IMR-90 (cell line): ENCODE data around the gene RLIM. TPM values are rescaled to one million over a fixed set of nuclear protein-coding genes. Genes with fewer than 3 reads are reported as not detected.

ENCODE experiments used
- ATAC-seq: fragments of 200-7000 bp; cut with Tn5 transposase; 2 replicates; pipeline ENCODE4 v1.9.1; 2020; ENCODE audit warnings: low read depth, mild to moderate bottlenecking, moderate library complexity
- BruUV-seq: library from RNA; stranded (reverse); fragments of 400-500 nt; replicated peaks from 2 replicates; lab custom pipeline; 2021; lab: Mats Ljungman, UMichigan
- CTCF ChIA-PET: fragments of 300-600 bp; formaldehyde crosslinking; extraction: SDS; loops from one replicate; lab custom pipeline; 2021; ENCODE audit warnings: antibody characterized with exemption; lab: Yijun Ruan, JAX
- POLR2A ChIA-PET: fragments of 300-600 bp; sonication (Branson Sonifier 250); formaldehyde crosslinking; loops from one replicate; lab custom pipeline; 2022; ENCODE audit warnings: antibody characterized with exemption; ENCODE audit not compliant: unreplicated experiment; lab: Charles Lee
- DNase-seq: peaks from one replicate; pipeline ENCODE4 v3.0.0; 2013
- H2AFZ ChIP-seq: replicated peaks from 2 replicates; pipeline ENCODE3; 2013; ENCODE audit warnings: low read length, mild to moderate bottlenecking; ENCODE audit not compliant: poor library complexity
- H2AK5ac ChIP-seq: 2 replicates; pipeline ENCODE4 v1.6.1; 2013; ENCODE audit warnings: low read depth, low read length, inconsistent platforms
- H2AK9ac ChIP-seq: replicated peaks from 2 replicates; pipeline ENCODE3; 2013; ENCODE audit warnings: mild to moderate bottlenecking, low read depth, low read length, moderate library complexity; ENCODE audit not compliant: poor library complexity
- H2BK120ac ChIP-seq: 2 replicates; pipeline ENCODE4 v1.6.1; 2013; ENCODE audit warnings: low read depth, low read length, inconsistent platforms
- H2BK15ac ChIP-seq: 3 replicates; pipeline ENCODE4 v1.6.1; 2013; ENCODE audit warnings: low read depth, low read length, inconsistent platforms
- H2BK20ac ChIP-seq: 2 replicates; pipeline ENCODE4 v1.6.1; 2013; ENCODE audit warnings: low read depth, mild to moderate bottlenecking, inconsistent platforms, low read length, moderate library complexity
- H2BK5ac ChIP-seq: 2 replicates; pipeline ENCODE4 v1.6.1; 2013; ENCODE audit warnings: mild to moderate bottlenecking, low read depth, low read length, inconsistent platforms; ENCODE audit not compliant: poor library complexity, severe bottlenecking
- H3K14ac ChIP-seq: replicated peaks from 2 replicates; pipeline ENCODE4 v1.6.1; 2013; ENCODE audit warnings: low read depth, low read length, inconsistent platforms
- H3K18ac ChIP-seq: 2 replicates; pipeline ENCODE4 v1.6.1; 2013; ENCODE audit warnings: low read depth, low read length, control low read depth
- H3K23ac ChIP-seq: 2 replicates; pipeline ENCODE4 v1.6.1; 2013; ENCODE audit warnings: low read depth, low read length, inconsistent platforms
- H3K27ac ChIP-seq: 2 replicates; pipeline ENCODE4 v1.5.1; 2013; ENCODE audit warnings: mild to moderate bottlenecking, control low read depth, low read length; ENCODE audit not compliant: insufficient read depth
- H3K27me3 ChIP-seq: 2 replicates; pipeline ENCODE4 v1.6.1; 2013; ENCODE audit warnings: low read length; ENCODE audit not compliant: control insufficient read depth, insufficient read depth
- H3K36me3 ChIP-seq: 2 replicates; pipeline ENCODE4 v1.6.1; 2013; ENCODE audit warnings: low read length, mixed read lengths; ENCODE audit not compliant: control insufficient read depth, insufficient read depth
- H3K4ac ChIP-seq: 2 replicates; pipeline ENCODE4 v1.6.1; 2013; ENCODE audit warnings: low read depth, low read length, inconsistent platforms
- H3K4me1 ChIP-seq: 2 replicates; pipeline ENCODE4 v1.6.1; 2013; ENCODE audit warnings: low read length, mixed read lengths; ENCODE audit not compliant: control insufficient read depth, insufficient read depth
- H3K4me2 ChIP-seq: 2 replicates; pipeline ENCODE4 v1.6.1; 2013; ENCODE audit warnings: low read depth, mild to moderate bottlenecking, control low read depth, low read length, moderate library complexity
- H3K4me3 ChIP-seq: 2 replicates; pipeline ENCODE4 v1.5.1; 2013; ENCODE audit warnings: low read depth, mild to moderate bottlenecking, control low read depth, low read length, moderate library complexity; ENCODE audit not compliant: insufficient read depth
- H3K56ac ChIP-seq: 2 replicates; pipeline ENCODE4 v1.6.1; 2013; ENCODE audit warnings: low read length, inconsistent platforms; ENCODE audit not compliant: insufficient read depth; ENCODE audit errors: extremely low read depth
- H3K79me1 ChIP-seq, 2 experiments: 2 replicates each; pipeline ENCODE4 v1.6.1; 2013; ENCODE audit warnings: low read length in 2 of 2, inconsistent platforms in 1 of 2, low read depth in 1 of 2
- H3K9ac ChIP-seq: 2 replicates; pipeline ENCODE4 v1.6.1; 2013; ENCODE audit warnings: low read depth, low read length, control low read depth
- H3K9me1 ChIP-seq: 2 replicates; pipeline ENCODE4 v1.6.1; 2013; ENCODE audit warnings: low read length, inconsistent platforms; ENCODE audit not compliant: insufficient read depth
- H3K9me3 ChIP-seq: 2 replicates; pipeline ENCODE4 v1.6.1; 2013; ENCODE audit warnings: low read length; ENCODE audit not compliant: control insufficient read depth, insufficient read depth
- H4K20me1 ChIP-seq: 2 replicates; pipeline ENCODE4 v1.6.1; 2013; ENCODE audit warnings: low read length, inconsistent platforms; ENCODE audit not compliant: insufficient read depth
- H4K5ac ChIP-seq: 2 replicates; pipeline ENCODE4 v1.6.1; 2013; ENCODE audit warnings: mild to moderate bottlenecking, low read depth, low read length, control low read depth
- H4K8ac ChIP-seq, 2 experiments: 2 replicates each; pipeline ENCODE4 v1.6.1; 2013; ENCODE audit warnings: low read depth in 2 of 2, low read length in 2 of 2, control low read depth in 1 of 2, inconsistent platforms in 1 of 2
- H4K91ac ChIP-seq: 2 replicates; pipeline ENCODE4 v1.6.1; 2013; ENCODE audit warnings: low read depth, low read length, inconsistent platforms; ENCODE audit not compliant: insufficient read depth
- BHLHE40 ChIP-seq: fragments of 150-350 bp; IDR thresholded peaks from 2 replicates; pipeline ENCODE4 v1.6.1; 2016; ENCODE audit warnings: mild to moderate bottlenecking, low read depth, low read length
- CEBPB ChIP-seq: IDR thresholded peaks from 2 replicates; pipeline ENCODE4 v1.6.1; 2012; ENCODE audit warnings: low read depth, low read length, improper control_type of control experiment
- CTCF ChIP-seq: conservative IDR thresholded peaks from 2 replicates; pipeline ENCODE4 v1.5.1; 2012; ENCODE audit warnings: mild to moderate bottlenecking, low read depth, low read length, improper control_type of control experiment
- ELK1 ChIP-seq: fragments of 150-350 bp; IDR thresholded peaks from 2 replicates; pipeline ENCODE4 v1.6.1; 2016; ENCODE audit warnings: low read depth, mild to moderate bottlenecking, low read length, moderate library complexity, borderline replicate concordance
- FOS ChIP-seq: fragments of 150-350 bp; IDR thresholded peaks from 2 replicates; pipeline ENCODE4 v1.6.1; 2016; ENCODE audit warnings: low read depth, low read length
- MAFK ChIP-seq: IDR thresholded peaks from 2 replicates; pipeline ENCODE4 v1.6.1; 2012; ENCODE audit warnings: low read depth, low read length, improper control_type of control experiment
- NFE2L2 ChIP-seq: fragments of 150-350 bp; IDR thresholded peaks from 2 replicates; pipeline ENCODE4 v1.6.1; 2016; ENCODE audit warnings: low read depth, mild to moderate bottlenecking, low read length
- RCOR1 ChIP-seq: IDR thresholded peaks from 2 replicates; pipeline ENCODE4 v1.6.1; 2012; ENCODE audit warnings: mild to moderate bottlenecking, low read length, improper control_type of control experiment; ENCODE audit not compliant: insufficient replicate concordance
- SMC3 ChIP-seq: fragments of 150-350 bp; IDR thresholded peaks from 2 replicates; pipeline ENCODE4 v1.6.1; 2016; ENCODE audit warnings: low read depth, mild to moderate bottlenecking, antibody characterized with exemption, low read length, moderate library complexity
- USF2 ChIP-seq: fragments of 150-350 bp; IDR thresholded peaks from 2 replicates; pipeline ENCODE4 v1.6.1; 2017; ENCODE audit warnings: mild to moderate bottlenecking, antibody characterized with exemption, low read length, low read depth
- WGBS, 2 experiments: methylation state at CpG; one replicate each; pipeline versions ENCODE4 v1.1.5 to v1.1.7; 2013; ENCODE audit warnings: missing lambda C conversion rate in 2 of 2; ENCODE audit not compliant: insufficient read length in 1 of 2; ENCODE audit errors: extremely low coverage in 2 of 2; 5-methylcytosine and 5-hydroxymethylcytosine counted together
- dilution Hi-C: fragments of 300-500 bp; cut with HindIII; formaldehyde crosslinking; loops from one replicate; pipeline ENCODE4 v1.14.3; 2018; ENCODE audit warnings: low sequenced_read_pairs; ENCODE audit not compliant: unreplicated experiment
- in situ Hi-C: fragments of 300-500 bp; cut with MboI; formaldehyde crosslinking; loops from 3 replicates; pipeline ENCODE4 v1.14.3; 2019; ENCODE audit warnings: low sequenced_read_pairs, inconsistent platforms, mixed read lengths
- intact Hi-C: fragments of 100-400 bp; cut with micrococcal nuclease; formaldehyde crosslinking; loops from 2 replicates; pipeline ENCODE4 v1.10.0; 2022
- polyA plus RNA-seq, 3 experiments: library from polyadenylated mRNA; depleted of rRNA; stranded (reverse); fragments of >200 nt; gene quantifications; 2 replicates each; pipeline ENCODE4 v1.2.3, GENCODE V29; 2012; ENCODE audit warnings: low replicate concordance in 1 of 3
- total RNA-seq: library from RNA; depleted of rRNA; stranded (reverse); fragments of >200 nt; gene quantifications from 2 replicates; pipeline ENCODE4 v1.2.3, GENCODE V29; 2012

Gene RLIM
- total and polyA plus RNA-seq, 2 of the 4 experiments (the other 2 are of a cell fraction) = 9.4 to 77.4 TPM

- Histone ChIP-seq H2BK15ac (no peak overlapping the region), H3K9me3 (no peaks in the 10 kb centered on the region), H3K9me1 (no peaks in the 10 kb centered on the region), H3K18ac (no peak overlapping the region), H3K4ac (no peak overlapping the region), H2AK9ac (no peak overlapping the region), H4K20me1 (no peaks in the 10 kb centered on the region), H2AK5ac (no peak overlapping the region), H2AFZ (no peak overlapping the region), H4K91ac (no peak overlapping the region), H4K5ac (no peak overlapping the region), H2BK5ac (no peak overlapping the region), H3K79me1 (no peaks in the 10 kb centered on the region), H2BK20ac (no peak overlapping the region), H3K27ac (no peak overlapping the region), H3K56ac (no peak overlapping the region), H3K27me3 (no peaks in the 10 kb centered on the region), H3K4me3 (no peak overlapping the region), H3K36me3 (0 out of 2 replicates have a peak, but pooled peaks cover 2% of the 10 kb centered on the region), H3K14ac (no peak overlapping the region), H3K4me2 (no peak overlapping the region), H4K8ac (no peak overlapping the region), H2BK120ac (no peak overlapping the region), H3K9ac (no peak overlapping the region), H3K23ac (no peak overlapping the region), H3K4me1 (no peaks in the 10 kb centered on the region)
- in situ Hi-C loops = no loop called here
- WGBS, 2 experiments = no CpG with 5 or more reads among the region's 3 CpGs
- CTCF ChIA-PET = no interaction called here
- TF ChIP-seq SMC3 (no peak), BHLHE40 (no peak), ELK1 (no peak), NFE2L2 (no peak), MAFK (no peak), CTCF (no peak), FOS (no peak), USF2 (no peak), CEBPB (no peak), RCOR1 (no peak)
- intact Hi-C loops = no loop called here
- dilution Hi-C loops = no loop called here
- BruUV-seq = no TSS peak
- POLR2A ChIA-PET = no interaction called here
- DNase-seq (peak; percentile 14), ATAC-seq (peak; percentile 44; the same call in 1 of the 2 replicates)
Measured at GRCh38 chrX:74579597-74580198, 34.7 kb downstream of the RLIM start.
